ENCODE results near the gene XRCC4.

The XRCC4 gene

GRCh38 chr5:83071286-83072051 lies 5.9 kb upstream of the XRCC4 start:
- Histone ChIP-seq H3K27me3 (ENCODE audit: insufficient read depth, low read length) (no peaks in the 10 kb centered on the region), H2AFZ (ENCODE audit: low read length, unreplicated experiment) (no peak overlapping the region), H3K36me3 (ENCODE audit: insufficient read depth, low read length) (peaks cover 7% of the 10 kb centered on the region; the same call in 1 of the 2 replicates), H3K4me3 (ENCODE audit: low read depth, low read length) (no peak overlapping the region), H3K79me2 (ENCODE audit: control insufficient read depth, insufficient read depth, low read length, unreplicated experiment) (peaks cover 99% of the 10 kb centered on the region), H3K4me1 (ENCODE audit: control insufficient read depth, insufficient read depth, low read length, unreplicated experiment) (peaks cover 4% of the 10 kb centered on the region), H3K27ac (ENCODE audit: low read depth, low read length) (no peak overlapping the region)

DNA sequence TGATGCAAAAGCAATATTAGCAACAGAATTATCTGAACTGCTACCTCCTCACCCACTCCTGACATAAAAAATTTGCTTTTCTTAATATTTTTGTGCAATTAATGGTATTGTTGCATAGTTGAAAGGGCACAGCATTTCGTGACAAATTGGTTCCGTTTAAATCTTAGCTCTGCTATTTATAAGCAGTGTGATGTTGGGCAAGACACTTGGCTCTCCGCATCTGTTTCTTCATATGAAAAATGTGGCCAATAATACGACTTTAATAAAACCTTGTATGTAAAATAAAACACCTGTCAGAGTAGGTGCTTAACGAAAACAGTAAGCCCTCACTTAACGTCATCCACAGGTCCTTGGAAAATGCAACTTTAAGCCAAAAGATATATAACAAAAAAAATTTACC lies 4.4 kb upstream of the XRCC4 start:
- Histone ChIP-seq H3K4me1 (ENCODE audit: control insufficient read depth, insufficient read depth, low read length, unreplicated experiment) (peaks cover 4% of the 10 kb centered on the region), H3K36me3 (ENCODE audit: insufficient read depth, low read length) (peaks cover 7% of the 10 kb centered on the region; the same call in 1 of the 2 replicates), H3K27ac (ENCODE audit: low read depth, low read length) (no peak overlapping the region), H2AFZ (ENCODE audit: low read length, unreplicated experiment) (no peak overlapping the region), H3K79me2 (ENCODE audit: control insufficient read depth, insufficient read depth, low read length, unreplicated experiment) (peaks cover 96% of the 10 kb centered on the region), H3K4me3 (ENCODE audit: low read depth, low read length) (no peak overlapping the region), H3K27me3 (ENCODE audit: insufficient read depth, low read length) (no peaks in the 10 kb centered on the region)

GRCh38 chr5:83077662-83078261 lies 415 bp downstream of the XRCC4 start:
- Histone ChIP-seq H3K27me3 (ENCODE audit: insufficient read depth, low read length) (no peaks in the 10 kb centered on the region), H3K4me3 (ENCODE audit: low read depth, low read length) (peak overlapping the region; percentile 100), H3K27ac (ENCODE audit: low read depth, low read length) (peak overlapping the region; percentile 83), H3K4me1 (ENCODE audit: control insufficient read depth, insufficient read depth, low read length, unreplicated experiment) (peaks cover 14% of the 10 kb centered on the region), H3K36me3 (ENCODE audit: insufficient read depth, low read length) (peaks cover 7% of the 10 kb centered on the region; the same call in 1 of the 2 replicates), H3K79me2 (ENCODE audit: control insufficient read depth, insufficient read depth, low read length, unreplicated experiment) (peaks cover 60% of the 10 kb centered on the region), H2AFZ (ENCODE audit: low read length, unreplicated experiment) (peak overlapping the region; percentile 99)

DNA sequence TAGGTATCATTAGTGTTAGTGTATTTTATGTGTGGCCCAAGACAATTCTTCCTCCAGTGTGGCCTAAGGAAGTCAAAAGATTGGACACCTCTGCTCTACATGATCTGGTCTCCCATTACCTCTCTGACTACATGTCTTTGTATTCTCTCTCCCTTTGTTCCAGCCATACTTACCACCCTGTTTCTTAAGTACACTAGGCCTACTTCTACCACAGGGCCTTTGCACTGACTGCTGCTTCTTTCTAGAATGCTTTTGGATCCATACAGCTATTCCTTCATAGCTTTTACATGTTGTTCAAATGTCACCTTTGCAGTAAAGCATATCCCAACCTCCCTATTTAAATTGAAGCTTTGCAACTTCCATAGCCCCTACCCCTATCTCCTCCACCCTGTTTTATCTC lies 5.4 kb downstream of the XRCC4 start:
- Histone ChIP-seq H3K27ac (ENCODE audit: low read depth, low read length) (no peak overlapping the region), H3K4me3 (ENCODE audit: low read depth, low read length) (no peak overlapping the region), H3K36me3 (ENCODE audit: insufficient read depth, low read length) (no peaks in the 10 kb centered on the region), H3K79me2 (ENCODE audit: control insufficient read depth, insufficient read depth, low read length, unreplicated experiment) (peaks cover 14% of the 10 kb centered on the region), H3K4me1 (ENCODE audit: control insufficient read depth, insufficient read depth, low read length, unreplicated experiment) (peaks cover 9% of the 10 kb centered on the region), H3K27me3 (ENCODE audit: insufficient read depth, low read length) (no peaks in the 10 kb centered on the region), H2AFZ (ENCODE audit: low read length, unreplicated experiment) (no peak overlapping the region)

DNA sequence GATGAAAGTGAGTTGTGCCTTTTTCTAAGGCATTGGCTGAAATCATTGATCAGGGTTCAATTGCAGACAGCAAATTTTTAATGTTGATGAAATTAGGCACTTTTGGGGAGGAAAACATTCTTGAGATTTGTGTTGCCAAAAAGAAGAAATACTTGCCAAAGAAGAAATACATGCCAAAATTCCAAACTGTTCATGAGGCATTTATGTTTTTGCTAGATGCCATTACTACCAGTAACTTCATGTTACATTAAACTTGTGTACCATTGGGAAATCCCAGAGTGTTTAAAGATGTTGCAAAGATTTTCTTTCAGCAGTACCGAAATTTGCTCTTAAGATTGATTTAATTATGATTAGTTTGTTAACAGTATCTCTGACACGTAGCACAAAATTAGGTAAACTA lies 7.0 kb downstream of the XRCC4 start:
- H3K4me3 ChIP-seq (ENCODE audit: low read depth, low read length), result no peak overlapping the region
- H3K36me3 ChIP-seq (ENCODE audit: insufficient read depth, low read length), result no peaks in the 10 kb centered on the region
- peaks cover 4% of the 10 kb centered on the region for H3K79me2 ChIP-seq (ENCODE audit: control insufficient read depth, insufficient read depth, low read length, unreplicated experiment)
- H3K27me3 ChIP-seq (ENCODE audit: insufficient read depth, low read length), result no peaks in the 10 kb centered on the region
- H3K4me1 ChIP-seq (ENCODE audit: control insufficient read depth, insufficient read depth, low read length, unreplicated experiment), result no peaks in the 10 kb centered on the region
- H2AFZ ChIP-seq (ENCODE audit: low read length, unreplicated experiment), result no peak overlapping the region
- no peak overlapping the region for H3K27ac ChIP-seq (ENCODE audit: low read depth, low read length)

DNA sequence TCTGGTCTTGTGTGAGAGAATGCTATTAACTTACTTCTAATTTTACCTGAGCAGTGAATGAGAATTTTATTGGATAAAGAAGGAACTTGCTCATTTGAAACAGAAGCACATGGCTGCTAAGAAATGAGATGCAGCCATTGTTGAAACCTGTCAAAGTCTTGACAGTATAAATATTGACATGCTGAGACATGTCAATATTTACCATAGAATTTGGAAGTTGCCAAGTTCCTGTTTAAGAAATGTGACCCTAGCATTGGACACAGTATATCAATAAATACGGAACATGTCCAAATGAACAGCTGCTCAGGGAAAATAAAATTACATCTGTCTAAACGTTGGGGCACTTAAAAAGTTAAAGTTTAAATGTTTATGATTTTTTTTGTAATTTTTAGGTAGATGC lies 7.8 kb downstream of the XRCC4 start:
- Histone ChIP-seq H3K27me3 (ENCODE audit: insufficient read depth, low read length) (no peaks in the 10 kb centered on the region), H3K4me1 (ENCODE audit: control insufficient read depth, insufficient read depth, low read length, unreplicated experiment) (no peaks in the 10 kb centered on the region), H3K27ac (ENCODE audit: low read depth, low read length) (no peak overlapping the region), H3K36me3 (ENCODE audit: insufficient read depth, low read length) (no peaks in the 10 kb centered on the region), H3K79me2 (ENCODE audit: control insufficient read depth, insufficient read depth, low read length, unreplicated experiment) (no peaks in the 10 kb centered on the region), H3K4me3 (ENCODE audit: low read depth, low read length) (no peak overlapping the region), H2AFZ (ENCODE audit: low read length, unreplicated experiment) (no peak overlapping the region)

DNA sequence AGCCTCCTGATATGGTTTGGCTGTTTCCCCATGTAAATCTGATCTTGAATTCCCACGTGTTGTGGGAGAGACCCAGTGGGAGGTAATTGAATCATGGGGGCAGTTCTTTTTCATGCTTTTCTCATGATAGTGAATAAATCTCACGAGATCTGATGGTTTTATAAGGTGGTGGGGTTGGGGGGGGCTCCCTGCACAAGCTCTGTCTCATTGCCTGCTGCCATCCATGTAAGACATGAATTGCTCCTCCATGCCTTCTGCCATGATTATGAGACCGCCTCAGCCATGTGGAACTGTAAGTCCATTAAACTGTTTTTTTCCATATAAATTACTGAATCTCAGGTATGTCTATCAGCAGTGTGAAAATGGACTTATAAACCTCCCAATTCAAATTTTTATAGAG lies 12.8 kb downstream of the XRCC4 start:
- H3K4me3 ChIP-seq (ENCODE audit: low read depth, low read length), result no peak overlapping the region
- no peaks in the 10 kb centered on the region for H3K4me1 ChIP-seq (ENCODE audit: control insufficient read depth, insufficient read depth, low read length, unreplicated experiment)
- no peak overlapping the region for H3K27ac ChIP-seq (ENCODE audit: low read depth, low read length)
- no peaks in the 10 kb centered on the region for H3K27me3 ChIP-seq (ENCODE audit: insufficient read depth, low read length)
- H3K36me3 ChIP-seq (ENCODE audit: insufficient read depth, low read length), result no peaks in the 10 kb centered on the region
- no peak overlapping the region for H2AFZ ChIP-seq (ENCODE audit: low read length, unreplicated experiment)
- H3K79me2 ChIP-seq (ENCODE audit: control insufficient read depth, insufficient read depth, low read length, unreplicated experiment), result no peaks in the 10 kb centered on the region

- Histone ChIP-seq H3K27me3 (ENCODE audit: insufficient read depth, low read length) (no peaks in the 10 kb centered on the region), H3K4me1 (ENCODE audit: control insufficient read depth, insufficient read depth, low read length, unreplicated experiment) (peaks cover 23% of the 10 kb centered on the region), H2AFZ (ENCODE audit: low read length, unreplicated experiment) (no peak overlapping the region), H3K79me2 (ENCODE audit: control insufficient read depth, insufficient read depth, low read length, unreplicated experiment) (no peaks in the 10 kb centered on the region), H3K4me3 (ENCODE audit: low read depth, low read length) (no peak overlapping the region), H3K36me3 (ENCODE audit: insufficient read depth, low read length) (no peaks in the 10 kb centered on the region), H3K27ac (ENCODE audit: low read depth, low read length) (no peak overlapping the region)
These were observed 15.3 kb downstream of the XRCC4 start for GRCh38 chr5:83092619-83093018.

- H3K79me2 ChIP-seq (ENCODE audit: control insufficient read depth, insufficient read depth, low read length, unreplicated experiment), result no peaks in the 10 kb centered on the region
These were observed 16.3 kb downstream of the XRCC4 start for GRCh38 chr5:83093692-83094091.

DNA sequence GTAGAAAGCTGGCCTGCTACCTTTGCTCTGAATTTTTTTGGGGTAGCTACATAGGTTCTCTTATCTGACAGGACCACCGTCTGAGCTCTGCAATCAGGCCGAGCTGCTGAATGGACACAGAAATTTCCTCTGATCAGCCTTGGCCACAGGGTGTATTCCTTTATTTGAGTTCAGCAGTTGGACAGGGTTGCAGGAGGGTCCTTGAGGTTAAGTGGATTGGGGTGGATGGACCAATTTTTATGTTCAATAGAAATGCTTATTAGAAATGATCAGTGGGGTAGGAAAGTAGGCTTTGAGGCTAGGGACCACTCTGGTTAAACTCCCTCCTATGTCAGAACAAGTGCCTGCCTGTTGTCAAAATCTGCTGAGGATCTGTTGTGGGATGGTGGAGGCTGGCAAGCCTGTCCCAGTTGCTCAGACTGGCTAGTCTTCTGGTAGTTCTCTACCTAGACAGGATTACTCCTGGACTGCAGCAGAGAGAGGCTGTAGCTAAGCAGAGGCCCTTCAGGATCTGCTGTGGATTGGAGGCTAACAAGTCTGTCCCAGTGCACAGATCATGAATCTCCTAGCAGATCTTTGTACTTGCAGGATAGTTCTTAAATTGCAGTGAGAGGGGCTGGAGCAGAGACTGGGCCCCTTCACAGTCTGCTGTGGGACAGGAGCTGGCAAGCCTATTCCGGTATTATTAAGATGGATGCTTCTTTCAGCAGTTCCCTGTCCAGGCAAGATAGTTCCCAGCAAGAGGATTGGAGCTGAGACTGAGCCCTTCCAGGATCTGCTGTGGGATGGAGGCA lies 18.0 kb downstream of the XRCC4 start:
- no peaks in the 10 kb centered on the region for H3K79me2 ChIP-seq (ENCODE audit: control insufficient read depth, insufficient read depth, low read length, unreplicated experiment)
- no peak overlapping the region for H3K27ac ChIP-seq (ENCODE audit: low read depth, low read length)
- H3K36me3 ChIP-seq (ENCODE audit: insufficient read depth, low read length), result no peaks in the 10 kb centered on the region
- H3K4me3 ChIP-seq (ENCODE audit: low read depth, low read length), result no peak overlapping the region
- peaks cover 31% of the 10 kb centered on the region for H3K4me1 ChIP-seq (ENCODE audit: control insufficient read depth, insufficient read depth, low read length, unreplicated experiment)
- H2AFZ ChIP-seq (ENCODE audit: low read length, unreplicated experiment), result no peak overlapping the region
- no peaks in the 10 kb centered on the region for H3K27me3 ChIP-seq (ENCODE audit: insufficient read depth, low read length)

More at GRCh38 chr5:83093692-83094091, 16.3 kb downstream of the XRCC4 start:
- no peak overlapping the region for H2AFZ ChIP-seq (ENCODE audit: low read length, unreplicated experiment)
- no peak overlapping the region for H3K4me3 ChIP-seq (ENCODE audit: low read depth, low read length)
- no peaks in the 10 kb centered on the region for H3K36me3 ChIP-seq (ENCODE audit: insufficient read depth, low read length)
- no peak overlapping the region for H3K27ac ChIP-seq (ENCODE audit: low read depth, low read length)
- no peaks in the 10 kb centered on the region for H3K27me3 ChIP-seq (ENCODE audit: insufficient read depth, low read length)
- peaks cover 31% of the 10 kb centered on the region for H3K4me1 ChIP-seq (ENCODE audit: control insufficient read depth, insufficient read depth, low read length, unreplicated experiment)

Data from ACC112 (cell line).